Measurements from ENCODE around the gene SLC7A11.

The SLC7A11 gene

DNA sequence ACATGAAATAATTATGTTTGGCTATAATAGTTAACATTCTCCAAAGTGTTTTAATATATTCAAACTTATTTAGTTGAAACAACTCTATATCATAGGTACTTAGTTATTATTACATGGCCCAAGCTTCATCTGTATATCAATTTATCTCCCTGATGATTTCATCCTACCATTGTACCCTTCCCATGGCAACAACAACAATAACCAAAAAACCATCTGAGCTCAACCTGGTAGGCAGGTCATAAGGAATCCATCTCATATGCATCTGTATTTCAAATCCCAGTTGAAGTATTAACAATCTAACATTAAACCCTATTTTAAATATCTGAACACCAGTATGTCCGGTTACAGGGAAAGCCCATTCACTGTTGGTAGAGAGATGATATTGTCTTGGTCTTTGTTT is 33.1 kb upstream of the SLC7A11 start:
- ATAC-seq: peak; percentile 23

DNA sequence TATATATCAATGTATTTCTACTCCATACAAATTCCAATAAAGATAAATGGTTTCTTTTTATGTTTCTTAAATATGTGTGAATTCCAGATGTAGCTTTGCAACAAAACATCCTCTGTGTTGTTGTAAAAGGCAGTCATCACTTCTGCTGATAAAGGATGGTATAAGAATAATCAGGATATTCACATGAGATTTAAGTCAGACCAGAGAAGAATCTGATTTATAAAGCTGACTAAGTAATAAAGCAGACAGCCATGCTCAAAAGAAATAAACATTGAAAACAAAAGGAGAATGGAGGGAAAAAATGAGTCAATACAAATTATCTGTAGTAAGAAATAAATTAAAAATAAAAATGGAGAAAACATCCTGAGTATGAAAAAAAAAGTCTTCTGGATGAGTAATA is 27.0 kb upstream of the SLC7A11 start:
- TF ChIP-seq CSDC2 (CRISPR knock-in tag; IDR thresholded peaks at IDR 0.05) (no peak), TOX (CRISPR knock-in tag; IDR thresholded peaks at IDR 0.05; ENCODE audit: borderline replicate concordance) (no peak), RARB (CRISPR knock-in tag; IDR thresholded peaks at IDR 0.05) (no peak)
- TF ChIP-seq, protein P1, sequence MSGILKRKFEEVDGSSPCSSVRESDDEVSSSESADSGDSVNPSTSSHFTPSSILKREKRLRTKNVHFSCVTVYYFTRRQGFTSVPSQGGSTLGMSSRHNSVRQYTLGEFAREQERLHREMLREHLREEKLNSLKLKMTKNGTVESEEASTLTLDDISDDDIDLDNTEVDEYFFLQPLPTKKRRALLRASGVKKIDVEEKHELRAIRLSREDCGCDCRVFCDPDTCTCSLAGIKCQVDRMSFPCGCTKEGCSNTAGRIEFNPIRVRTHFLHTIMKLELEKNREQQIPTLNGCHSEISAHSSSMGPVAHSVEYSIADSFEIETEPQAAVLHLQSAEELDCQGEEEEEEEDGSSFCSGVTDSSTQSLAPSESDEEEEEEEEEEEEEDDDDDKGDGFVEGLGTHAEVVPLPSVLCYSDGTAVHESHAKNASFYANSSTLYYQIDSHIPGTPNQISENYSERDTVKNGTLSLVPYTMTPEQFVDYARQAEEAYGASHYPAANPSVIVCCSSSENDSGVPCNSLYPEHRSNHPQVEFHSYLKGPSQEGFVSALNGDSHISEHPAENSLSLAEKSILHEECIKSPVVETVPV (CRISPR knock-in tag; IDR thresholded peaks at IDR 0.05): no peak
- TF ChIP-seq, protein P2, sequence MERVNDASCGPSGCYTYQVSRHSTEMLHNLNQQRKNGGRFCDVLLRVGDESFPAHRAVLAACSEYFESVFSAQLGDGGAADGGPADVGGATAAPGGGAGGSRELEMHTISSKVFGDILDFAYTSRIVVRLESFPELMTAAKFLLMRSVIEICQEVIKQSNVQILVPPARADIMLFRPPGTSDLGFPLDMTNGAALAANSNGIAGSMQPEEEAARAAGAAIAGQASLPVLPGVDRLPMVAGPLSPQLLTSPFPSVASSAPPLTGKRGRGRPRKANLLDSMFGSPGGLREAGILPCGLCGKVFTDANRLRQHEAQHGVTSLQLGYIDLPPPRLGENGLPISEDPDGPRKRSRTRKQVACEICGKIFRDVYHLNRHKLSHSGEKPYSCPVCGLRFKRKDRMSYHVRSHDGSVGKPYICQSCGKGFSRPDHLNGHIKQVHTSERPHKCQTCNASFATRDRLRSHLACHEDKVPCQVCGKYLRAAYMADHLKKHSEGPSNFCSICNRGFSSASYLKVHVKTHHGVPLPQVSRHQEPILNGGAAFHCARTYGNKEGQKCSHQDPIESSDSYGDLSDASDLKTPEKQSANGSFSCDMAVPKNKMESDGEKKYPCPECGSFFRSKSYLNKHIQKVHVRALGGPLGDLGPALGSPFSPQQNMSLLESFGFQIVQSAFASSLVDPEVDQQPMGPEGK (CRISPR knock-in tag; IDR thresholded peaks at IDR 0.05; ENCODE audit: borderline replicate concordance): no peak
- no peak for ATAC-seq

More for the DNA sequence above, 33.1 kb upstream of the SLC7A11 start:
- no peak for TF ChIP-seq SNAI2 (CRISPR knock-in tag; IDR thresholded peaks at IDR 0.05)
- TF ChIP-seq TCF4 (CRISPR knock-in tag; IDR thresholded peaks at IDR 0.05; ENCODE audit: borderline replicate concordance): no peak
- TF ChIP-seq TOX (CRISPR knock-in tag; IDR thresholded peaks at IDR 0.05; ENCODE audit: borderline replicate concordance): no peak
- no peak for TF ChIP-seq ARNTL (CRISPR knock-in tag; IDR thresholded peaks at IDR 0.05; ENCODE audit: borderline replicate concordance, low read depth)
- no peak for TF ChIP-seq PPARA (CRISPR knock-in tag; IDR thresholded peaks at IDR 0.05; ENCODE audit: borderline replicate concordance)
- TF ChIP-seq ZNF565 (CRISPR knock-in tag; conservative IDR thresholded peaks at IDR 0.05; ENCODE audit: low read depth): no peak
- TF ChIP-seq ZFP3 (CRISPR knock-in tag; IDR thresholded peaks at IDR 0.05): no peak
- TF ChIP-seq, protein P3, sequence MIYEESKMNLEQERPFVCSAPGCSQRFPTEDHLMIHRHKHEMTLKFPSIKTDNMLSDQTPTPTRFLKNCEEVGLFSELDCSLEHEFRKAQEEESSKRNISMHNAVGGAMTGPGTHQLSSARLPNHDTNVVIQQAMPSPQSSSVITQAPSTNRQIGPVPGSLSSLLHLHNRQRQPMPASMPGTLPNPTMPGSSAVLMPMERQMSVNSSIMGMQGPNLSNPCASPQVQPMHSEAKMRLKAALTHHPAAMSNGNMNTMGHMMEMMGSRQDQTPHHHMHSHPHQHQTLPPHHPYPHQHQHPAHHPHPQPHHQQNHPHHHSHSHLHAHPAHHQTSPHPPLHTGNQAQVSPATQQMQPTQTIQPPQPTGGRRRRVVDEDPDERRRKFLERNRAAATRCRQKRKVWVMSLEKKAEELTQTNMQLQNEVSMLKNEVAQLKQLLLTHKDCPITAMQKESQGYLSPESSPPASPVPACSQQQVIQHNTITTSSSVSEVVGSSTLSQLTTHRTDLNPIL (CRISPR knock-in tag; IDR thresholded peaks at IDR 0.05; ENCODE audit: low read depth): no peak
- TF ChIP-seq ZFP30 (CRISPR knock-in tag; IDR thresholded peaks at IDR 0.05): no peak
- no peak for TF ChIP-seq ZNF8 (CRISPR knock-in tag; IDR thresholded peaks at IDR 0.05)
- TF ChIP-seq RARB (CRISPR knock-in tag; IDR thresholded peaks at IDR 0.05): no peak
- no peak for TF ChIP-seq OSR1 (CRISPR knock-in tag; IDR thresholded peaks at IDR 0.05)
- no peak for TF ChIP-seq GLIS3 (CRISPR knock-in tag; IDR thresholded peaks at IDR 0.05)
- no peak for TF ChIP-seq ZNF70 (CRISPR knock-in tag; IDR thresholded peaks at IDR 0.05)
- TF ChIP-seq ISL1 (CRISPR knock-in tag; IDR thresholded peaks at IDR 0.05): no peak
- TF ChIP-seq, protein P2 (CRISPR knock-in tag; IDR thresholded peaks at IDR 0.05; ENCODE audit: borderline replicate concordance): no peak
- TF ChIP-seq, protein P4, sequence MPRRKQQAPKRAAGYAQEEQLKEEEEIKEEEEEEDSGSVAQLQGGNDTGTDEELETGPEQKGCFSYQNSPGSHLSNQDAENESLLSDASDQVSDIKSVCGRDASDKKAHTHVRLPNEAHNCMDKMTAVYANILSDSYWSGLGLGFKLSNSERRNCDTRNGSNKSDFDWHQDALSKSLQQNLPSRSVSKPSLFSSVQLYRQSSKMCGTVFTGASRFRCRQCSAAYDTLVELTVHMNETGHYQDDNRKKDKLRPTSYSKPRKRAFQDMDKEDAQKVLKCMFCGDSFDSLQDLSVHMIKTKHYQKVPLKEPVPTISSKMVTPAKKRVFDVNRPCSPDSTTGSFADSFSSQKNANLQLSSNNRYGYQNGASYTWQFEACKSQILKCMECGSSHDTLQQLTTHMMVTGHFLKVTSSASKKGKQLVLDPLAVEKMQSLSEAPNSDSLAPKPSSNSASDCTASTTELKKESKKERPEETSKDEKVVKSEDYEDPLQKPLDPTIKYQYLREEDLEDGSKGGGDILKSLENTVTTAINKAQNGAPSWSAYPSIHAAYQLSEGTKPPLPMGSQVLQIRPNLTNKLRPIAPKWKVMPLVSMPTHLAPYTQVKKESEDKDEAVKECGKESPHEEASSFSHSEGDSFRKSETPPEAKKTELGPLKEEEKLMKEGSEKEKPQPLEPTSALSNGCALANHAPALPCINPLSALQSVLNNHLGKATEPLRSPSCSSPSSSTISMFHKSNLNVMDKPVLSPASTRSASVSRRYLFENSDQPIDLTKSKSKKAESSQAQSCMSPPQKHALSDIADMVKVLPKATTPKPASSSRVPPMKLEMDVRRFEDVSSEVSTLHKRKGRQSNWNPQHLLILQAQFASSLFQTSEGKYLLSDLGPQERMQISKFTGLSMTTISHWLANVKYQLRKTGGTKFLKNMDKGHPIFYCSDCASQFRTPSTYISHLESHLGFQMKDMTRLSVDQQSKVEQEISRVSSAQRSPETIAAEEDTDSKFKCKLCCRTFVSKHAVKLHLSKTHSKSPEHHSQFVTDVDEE (CRISPR knock-in tag; IDR thresholded peaks at IDR 0.05): no peak

DNA sequence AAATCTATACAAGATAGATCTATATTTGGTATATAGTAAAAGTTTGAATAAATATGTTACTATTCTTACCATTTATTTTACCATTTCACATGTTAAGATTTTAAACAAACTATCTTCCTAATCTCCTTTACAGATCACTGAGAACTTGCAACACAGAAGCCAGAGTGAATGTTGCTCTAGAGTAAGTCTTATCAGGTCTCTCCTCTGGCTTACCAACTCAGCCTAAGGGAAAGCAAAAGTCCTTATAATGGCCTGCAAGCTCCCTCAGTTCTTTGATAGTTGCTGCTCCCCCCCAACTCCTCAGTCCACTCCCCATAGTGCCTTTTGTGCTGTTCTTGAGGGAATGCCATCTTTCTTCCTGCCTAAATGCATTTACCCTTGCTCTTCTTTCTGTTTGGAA is 25.7 kb upstream of the SLC7A11 start:
- ATAC-seq: no peak
- TF ChIP-seq TOX (CRISPR knock-in tag; IDR thresholded peaks at IDR 0.05; ENCODE audit: borderline replicate concordance) (no peak), OSR1 (CRISPR knock-in tag; IDR thresholded peaks at IDR 0.05) (no peak), CSDC2 (CRISPR knock-in tag; IDR thresholded peaks at IDR 0.05) (no peak), ARNTL (CRISPR knock-in tag; IDR thresholded peaks at IDR 0.05; ENCODE audit: borderline replicate concordance, low read depth) (no peak), RARB (CRISPR knock-in tag; IDR thresholded peaks at IDR 0.05) (no peak), BACH2 (CRISPR knock-in tag; IDR thresholded peaks at IDR 0.05; ENCODE audit: borderline replicate concordance) (no peak)
- TF ChIP-seq, protein P3 (CRISPR knock-in tag; IDR thresholded peaks at IDR 0.05; ENCODE audit: low read depth): no peak
- TF ChIP-seq, protein P1 (CRISPR knock-in tag; IDR thresholded peaks at IDR 0.05): no peak
- TF ChIP-seq, protein P5, sequence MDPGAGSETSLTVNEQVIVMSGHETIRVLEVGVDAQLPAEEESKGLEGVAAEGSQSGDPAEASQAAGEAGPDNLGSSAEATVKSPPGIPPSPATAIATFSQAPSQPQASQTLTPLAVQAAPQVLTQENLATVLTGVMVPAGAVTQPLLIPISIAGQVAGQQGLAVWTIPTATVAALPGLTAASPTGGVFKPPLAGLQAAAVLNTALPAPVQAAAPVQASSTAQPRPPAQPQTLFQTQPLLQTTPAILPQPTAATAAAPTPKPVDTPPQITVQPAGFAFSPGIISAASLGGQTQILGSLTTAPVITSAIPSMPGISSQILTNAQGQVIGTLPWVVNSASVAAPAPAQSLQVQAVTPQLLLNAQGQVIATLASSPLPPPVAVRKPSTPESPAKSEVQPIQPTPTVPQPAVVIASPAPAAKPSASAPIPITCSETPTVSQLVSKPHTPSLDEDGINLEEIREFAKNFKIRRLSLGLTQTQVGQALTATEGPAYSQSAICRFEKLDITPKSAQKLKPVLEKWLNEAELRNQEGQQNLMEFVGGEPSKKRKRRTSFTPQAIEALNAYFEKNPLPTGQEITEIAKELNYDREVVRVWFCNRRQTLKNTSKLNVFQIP (CRISPR knock-in tag; IDR thresholded peaks at IDR 0.05; ENCODE audit: borderline replicate concordance, low read depth): no peak
- TF ChIP-seq, protein P2 (CRISPR knock-in tag; IDR thresholded peaks at IDR 0.05; ENCODE audit: borderline replicate concordance): no peak
